GM21367 (cell line): Measurements from ENCODE around the gene SMCO3.

ENCODE experiments used
- ATAC-seq: cut with Tn5 transposase; IDR thresholded peaks from one replicate; pipeline ENCODE4 v1.9.1; 2021; ENCODE audit not compliant: unreplicated experiment

SMCO3 gene

GRCh38 chr12:14814014-14814413 is at the start of gene SMCO3:
Gene SMCO3, minus strand, starts transcription at chr12:14814182. Its CDS starts 7,502 bp downstream, at chr12:14806680.
- no peak for ATAC-seq

- ATAC-seq: no peak
These were observed 46.5 kb upstream of the SMCO3 start for GRCh38 chr12:14860490-14860889.

- ATAC-seq: no peak
These were observed 44.5 kb upstream of the SMCO3 start for GRCh38 chr12:14858513-14858912.

- no peak for ATAC-seq
These were observed 40.7 kb upstream of the SMCO3 start for GRCh38 chr12:14854586-14855183.

- ATAC-seq: no peak
These were observed 40.0 kb upstream of the SMCO3 start for GRCh38 chr12:14853961-14854360.

- ATAC-seq: no peak
These were observed 38.9 kb upstream of the SMCO3 start for GRCh38 chr12:14852880-14853279.

- ATAC-seq: peak; percentile 63
These were observed 37.1 kb upstream of the SMCO3 start for GRCh38 chr12:14850929-14851663.

GRCh38 chr12:14849661-14850060 is 35.7 kb upstream of the SMCO3 start:
- ATAC-seq: no peak

- no peak for ATAC-seq
These were observed 33.0 kb upstream of the SMCO3 start for GRCh38 chr12:14846876-14847580.

GRCh38 chr12:14846042-14846587 is 32.1 kb upstream of the SMCO3 start:
- ATAC-seq: no peak

GRCh38 chr12:14845350-14845750 is 31.4 kb upstream of the SMCO3 start:
- ATAC-seq: no peak

- no peak for ATAC-seq
These were observed 30.4 kb upstream of the SMCO3 start for GRCh38 chr12:14844401-14844800.

- ATAC-seq: no peak
These were observed 29.5 kb upstream of the SMCO3 start, which contains the start of gene ART4 for GRCh38 chr12:14843425-14843887. Gene ART4, minus strand, starts transcription at chr12:14843526. Its CDS starts 413 bp downstream, at chr12:14843113.

GRCh38 chr12:14842315-14842714 is 28.3 kb upstream of the SMCO3 start:
- ATAC-seq: no peak

GRCh38 chr12:14841761-14842160 is 27.8 kb upstream of the SMCO3 start:
- no peak for ATAC-seq

GRCh38 chr12:14840616-14841015 is 26.6 kb upstream of the SMCO3 start:
- no peak for ATAC-seq

- ATAC-seq: no peak
These were observed 25.3 kb upstream of the SMCO3 start for GRCh38 chr12:14839262-14839661.

- ATAC-seq: no peak
These were observed 22.6 kb upstream of the SMCO3 start for GRCh38 chr12:14836336-14837210.

GRCh38 chr12:14834509-14834908 is 20.5 kb upstream of the SMCO3 start:
- no peak for ATAC-seq

GRCh38 chr12:14833952-14834351 is 20.0 kb upstream of the SMCO3 start:
- ATAC-seq: no peak

- no peak for ATAC-seq
These were observed 19.4 kb upstream of the SMCO3 start for GRCh38 chr12:14833336-14833735.
